ENCODE results near the gene DCAF12. TPM values are rescaled to one million over a fixed set of nuclear protein-coding genes. Genes with fewer than 3 reads are reported as not detected.
"Not testable (repeated sequence)": the region's sequence is repeated elsewhere in the genome, so short reads cannot be mapped to it uniquely, and the experiment has no call there.

Gene DCAF12
- total RNA-seq, 4 donors from 2014 or later = 21.8 to 31.3 (median 28.8) TPM

DNA sequence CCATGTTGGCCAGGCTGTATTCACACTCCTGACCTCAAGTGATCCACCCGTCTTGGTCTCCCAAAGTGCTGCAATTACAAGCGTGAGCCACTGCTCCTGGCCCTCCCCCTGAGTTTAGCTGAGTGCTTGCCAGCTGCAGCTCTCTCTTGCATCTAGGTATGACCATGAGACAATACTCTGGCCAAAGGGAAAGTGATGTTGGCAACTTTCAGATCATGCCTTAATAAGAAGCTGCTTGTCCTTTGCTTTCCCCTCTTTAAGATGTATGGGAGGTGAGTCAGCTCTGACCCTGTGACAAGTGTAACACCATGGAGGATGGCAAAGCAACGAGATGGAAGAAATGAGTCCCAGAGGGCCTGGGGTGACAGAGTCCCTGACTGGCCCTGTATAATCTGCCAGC is 18.7 kb upstream of the DCAF12 start:
- Histone ChIP-seq H3K27ac (no peak overlapping the region), H3K27me3 (no peaks in the 10 kb centered on the region), H3K36me3 (no peaks in the 10 kb centered on the region), H3K4me1 (no peaks in the 10 kb centered on the region), H3K4me3 (no peak overlapping the region), H3K9me3 (no peaks in the 10 kb centered on the region)
- no peak for TF ChIP-seq EP300 (IDR thresholded peaks at IDR 0.05)
- no peak for TF ChIP-seq POLR2AphosphoS5 (IDR thresholded peaks at IDR 0.05)
- TF ChIP-seq, protein P1, sequence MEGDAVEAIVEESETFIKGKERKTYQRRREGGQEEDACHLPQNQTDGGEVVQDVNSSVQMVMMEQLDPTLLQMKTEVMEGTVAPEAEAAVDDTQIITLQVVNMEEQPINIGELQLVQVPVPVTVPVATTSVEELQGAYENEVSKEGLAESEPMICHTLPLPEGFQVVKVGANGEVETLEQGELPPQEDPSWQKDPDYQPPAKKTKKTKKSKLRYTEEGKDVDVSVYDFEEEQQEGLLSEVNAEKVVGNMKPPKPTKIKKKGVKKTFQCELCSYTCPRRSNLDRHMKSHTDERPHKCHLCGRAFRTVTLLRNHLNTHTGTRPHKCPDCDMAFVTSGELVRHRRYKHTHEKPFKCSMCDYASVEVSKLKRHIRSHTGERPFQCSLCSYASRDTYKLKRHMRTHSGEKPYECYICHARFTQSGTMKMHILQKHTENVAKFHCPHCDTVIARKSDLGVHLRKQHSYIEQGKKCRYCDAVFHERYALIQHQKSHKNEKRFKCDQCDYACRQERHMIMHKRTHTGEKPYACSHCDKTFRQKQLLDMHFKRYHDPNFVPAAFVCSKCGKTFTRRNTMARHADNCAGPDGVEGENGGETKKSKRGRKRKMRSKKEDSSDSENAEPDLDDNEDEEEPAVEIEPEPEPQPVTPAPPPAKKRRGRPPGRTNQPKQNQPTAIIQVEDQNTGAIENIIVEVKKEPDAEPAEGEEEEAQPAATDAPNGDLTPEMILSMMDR (IDR thresholded peaks at IDR 0.05) = no peak
- DNase-seq (ENCODE audit: low spot score in 2 of 2) = no peak
- 82% methylated on average over 3 of the region's 3 CpGs for WGBS

DNA sequence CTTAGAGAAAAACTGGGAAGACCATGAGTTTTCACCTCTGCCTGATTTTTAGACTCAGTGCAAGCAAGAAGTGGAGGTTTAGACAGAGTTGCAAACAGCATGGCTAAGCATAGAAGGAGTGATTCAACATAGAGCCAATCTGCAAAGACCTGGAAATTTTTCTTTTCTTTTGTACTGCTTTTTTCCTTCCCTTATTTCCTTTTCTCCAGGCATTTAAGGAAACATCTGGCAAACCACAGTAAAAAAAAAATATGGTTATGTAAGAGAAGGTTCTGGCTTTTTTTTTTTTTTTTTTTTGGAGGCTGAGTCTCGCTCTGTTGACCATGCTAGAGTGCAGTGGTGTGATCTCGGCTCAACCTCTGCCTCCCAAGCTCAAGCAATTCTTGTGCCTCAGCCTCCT is 16.6 kb upstream of the DCAF12 start:
- 62% methylated on average over 2 of the region's 2 CpGs for WGBS
- Histone ChIP-seq H3K9me3 (no peaks in the 10 kb centered on the region), H3K4me3 (no peak overlapping the region), H3K27me3 (no peaks in the 10 kb centered on the region), H3K4me1 (no peaks in the 10 kb centered on the region), H3K27ac (no peak overlapping the region), H3K36me3 (no peaks in the 10 kb centered on the region)
- no peak for DNase-seq (ENCODE audit: low spot score in 2 of 2)
- TF ChIP-seq, protein P1 (IDR thresholded peaks at IDR 0.05) = no peak
- no peak for TF ChIP-seq EP300 (IDR thresholded peaks at IDR 0.05)
- TF ChIP-seq POLR2A (IDR thresholded peaks at IDR 0.05) = no peak
- TF ChIP-seq POLR2AphosphoS5 (IDR thresholded peaks at IDR 0.05) = no peak

DNA sequence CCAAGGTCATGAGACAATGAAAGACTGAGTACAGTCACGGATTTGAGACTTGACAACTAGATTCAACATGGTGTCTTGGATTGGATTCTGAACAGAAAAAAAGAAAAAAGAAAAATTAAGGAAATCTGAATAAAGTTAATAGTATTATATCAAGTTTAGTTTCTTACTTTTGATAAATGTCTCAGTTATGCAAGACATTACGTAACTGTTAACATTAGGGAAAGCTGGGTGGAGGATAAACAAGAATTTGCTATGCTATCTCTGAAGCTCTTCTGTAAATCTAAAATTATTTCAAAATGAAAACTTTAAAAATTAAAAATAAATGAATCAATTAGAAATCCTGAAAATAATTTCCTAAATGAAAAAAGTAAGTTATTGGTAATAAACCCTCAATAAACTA is 14.4 kb upstream of the DCAF12 start:
- WGBS = 87% methylated on average over 2 of the region's 2 CpGs
- no peaks in the 10 kb centered on the region for H3K4me1 ChIP-seq

DNA sequence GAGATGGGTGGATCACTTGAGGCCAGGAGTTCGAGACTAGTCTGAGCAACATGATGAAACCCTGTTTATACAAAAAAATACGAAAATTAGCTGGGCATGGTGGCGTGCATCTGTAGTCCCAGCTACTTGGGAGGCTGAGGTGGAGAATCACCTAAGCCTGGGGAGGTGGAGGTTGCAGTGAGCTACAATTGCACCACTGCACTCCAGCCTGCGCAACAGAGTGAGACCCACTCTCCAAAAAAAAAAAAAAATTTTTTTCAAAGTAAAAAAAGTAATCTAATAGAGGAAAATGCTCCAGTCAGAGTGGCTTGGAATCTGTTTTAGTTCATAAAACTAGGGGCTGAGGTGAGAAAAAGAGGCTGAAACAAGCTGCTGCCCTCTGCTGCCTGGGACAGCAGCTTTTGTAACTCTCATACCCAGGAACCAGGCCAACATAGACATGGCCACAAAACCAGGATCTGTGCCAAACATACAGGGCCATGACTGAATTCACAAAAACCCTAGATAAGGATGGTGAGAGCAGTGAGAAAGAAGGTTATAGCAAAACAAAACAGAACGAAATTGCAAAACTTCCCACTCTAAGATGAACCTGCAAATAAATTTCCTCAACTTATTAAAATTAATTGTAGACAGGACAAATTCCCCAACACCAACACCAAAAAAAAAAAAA is 13.1 kb upstream of the DCAF12 start:
- 87% methylated on average over 5 of the region's 5 CpGs for WGBS
- TF ChIP-seq POLR2AphosphoS5 (IDR thresholded peaks at IDR 0.05) (no peak), POLR2A (IDR thresholded peaks at IDR 0.05) (no peak), EP300 (IDR thresholded peaks at IDR 0.05) (no peak)
- TF ChIP-seq, protein P1 (IDR thresholded peaks at IDR 0.05) = no peak

More for the DNA sequence above, 14.4 kb upstream of the DCAF12 start:
- no peaks in the 10 kb centered on the region for H3K27me3 ChIP-seq
- H3K4me3 ChIP-seq = no peak overlapping the region
- no peaks in the 10 kb centered on the region for H3K9me3 ChIP-seq
- no peaks in the 10 kb centered on the region for H3K36me3 ChIP-seq
- DNase-seq (ENCODE audit: low spot score in 2 of 2) = no peak
- no peak overlapping the region for H3K27ac ChIP-seq
- no peak for TF ChIP-seq POLR2AphosphoS5 (IDR thresholded peaks at IDR 0.05)
- no peak for TF ChIP-seq EP300 (IDR thresholded peaks at IDR 0.05)
- TF ChIP-seq, protein P1 (IDR thresholded peaks at IDR 0.05) = no peak
- no peak for TF ChIP-seq POLR2A (IDR thresholded peaks at IDR 0.05)

DNA sequence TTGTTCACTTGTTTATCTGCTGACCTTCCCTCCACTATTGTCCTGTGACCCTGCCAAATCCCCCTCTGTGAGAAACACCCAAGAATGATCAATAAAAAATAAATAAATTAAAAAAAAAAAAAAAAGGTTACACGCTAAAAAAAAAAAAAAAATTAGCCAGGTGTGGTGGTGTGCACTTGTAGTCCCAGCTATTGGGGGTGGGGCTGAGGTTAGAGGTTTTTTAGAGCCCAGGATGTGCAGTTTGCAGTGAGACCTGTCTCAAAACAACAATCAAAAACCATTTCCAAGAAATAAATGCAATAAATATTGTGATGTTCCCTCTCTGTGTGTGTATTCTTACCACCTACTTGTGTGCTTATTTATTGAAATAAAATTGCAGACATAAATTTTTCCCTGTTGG is 12.1 kb upstream of the DCAF12 start:
- H3K4me3 ChIP-seq; H3K27ac ChIP-seq; H3K27me3 ChIP-seq; H3K36me3 ChIP-seq; H3K9me3 ChIP-seq; H3K4me1 ChIP-seq; DNase-seq (ENCODE audit: low spot score in 2 of 2): not testable (repeated sequence)
- WGBS = 86% methylated on average over 1 of the region's 1 CpG

More for the DNA sequence above, 13.1 kb upstream of the DCAF12 start:
- Histone ChIP-seq H3K36me3 (no peaks in the 10 kb centered on the region), H3K4me1 (no peaks in the 10 kb centered on the region), H3K4me3 (no peak overlapping the region), H3K9me3 (no peaks in the 10 kb centered on the region), H3K27ac (no peak overlapping the region), H3K27me3 (no peaks in the 10 kb centered on the region)
- no peak for DNase-seq (ENCODE audit: low spot score in 2 of 2)

GRCh38 chr9:34134521-34134920 is 8.0 kb upstream of the DCAF12 start:
- TF ChIP-seq, protein P1 (IDR thresholded peaks at IDR 0.05) = no peak
- TF ChIP-seq POLR2AphosphoS5 (IDR thresholded peaks at IDR 0.05) (no peak), POLR2A (IDR thresholded peaks at IDR 0.05) (no peak), EP300 (IDR thresholded peaks at IDR 0.05) (no peak)

More at GRCh38 chr9:34134521-34134920, 8.0 kb upstream of the DCAF12 start:
- DNase-seq (ENCODE audit: low spot score in 2 of 2) = no peak
- H3K9me3 ChIP-seq = no peaks in the 10 kb centered on the region
- H3K4me3 ChIP-seq = no peak overlapping the region
- H3K27ac ChIP-seq = no peak overlapping the region
- WGBS = 93% methylated on average over 3 of the region's 30 CpGs
- no peaks in the 10 kb centered on the region for H3K27me3 ChIP-seq
- H3K4me1 ChIP-seq = no peaks in the 10 kb centered on the region
- no peaks in the 10 kb centered on the region for H3K36me3 ChIP-seq
